ENCODE measurements around the gene DENND2D.

The DENND2D gene

GRCh38 chr1:111196213-111196612, 4.2 kb downstream of the DENND2D start:
- no peak for DNase-seq (ENCODE audit: low read depth, low spot score)
- CTCF ChIA-PET, result interaction anchor here (1.1 to 1.5 kb wide), 3 partner anchors 9 to 138 kb away, joined by 3 to 4 read pairs (median 3); no protein-coding TSS in a partner anchor
- TF ChIP-seq CTCF (IDR thresholded peaks at IDR 0.05; ENCODE audit: insufficient read depth, low read length, missing control alignments), result no peak
- H3K4me3 ChIP-seq (ENCODE audit: low read depth, low read length), result no peak overlapping the region
- POLR2A ChIA-PET, result no interaction called here

- DNase-seq (ENCODE audit: low read depth, low spot score), result no peak
- ChIA-PET POLR2A (no interaction called here), CTCF (interaction anchor here (0.8 to 1.5 kb wide), 4 partner anchors 8 to 139 kb away, joined by 3 to 4 read pairs (median 4); no protein-coding TSS in a partner anchor)
- no peak overlapping the region for H3K4me3 ChIP-seq (ENCODE audit: low read depth, low read length)
- TF ChIP-seq CTCF (IDR thresholded peaks at IDR 0.05; ENCODE audit: insufficient read depth, low read length, missing control alignments), result no peak
Measured at GRCh38 chr1:111195002-111195684, 5.3 kb downstream of the DENND2D start.

GRCh38 chr1:111193712-111194480, 6.5 kb downstream of the DENND2D start:
- no peak for TF ChIP-seq CTCF (IDR thresholded peaks at IDR 0.05; ENCODE audit: insufficient read depth, low read length, missing control alignments)
- ChIA-PET CTCF (interaction anchor here (0.6 to 2.5 kb wide), 4 partner anchors 10 to 227 kb away, joined by 3 to 13 read pairs (median 5); no protein-coding TSS in a partner anchor), POLR2A (no interaction called here)
- no peak for DNase-seq (ENCODE audit: low read depth, low spot score)
- H3K4me3 ChIP-seq (ENCODE audit: low read depth, low read length), result no peak overlapping the region

GRCh38 chr1:111192658-111193519, 7.6 kb downstream of the DENND2D start:
- H3K4me3 ChIP-seq (ENCODE audit: low read depth, low read length), result no peak overlapping the region
- no peak for DNase-seq (ENCODE audit: low read depth, low spot score)
- POLR2A ChIA-PET, result no interaction called here
- CTCF ChIA-PET, result interaction anchor here (1.1 to 2.8 kb wide), 4 partner anchors 11 to 207 kb away, joined by 3 to 13 read pairs (median 6); no protein-coding TSS in a partner anchor
- TF ChIP-seq CTCF (IDR thresholded peaks at IDR 0.05; ENCODE audit: insufficient read depth, low read length, missing control alignments), result no peak

- POLR2A ChIA-PET, result interaction anchor here (1.4 to 1.5 kb wide), 2 partner anchors 12 to 36 kb away, joined by 3 to 5 read pairs; no protein-coding TSS in a partner anchor
- TF ChIP-seq CTCF (IDR thresholded peaks at IDR 0.05; ENCODE audit: insufficient read depth, low read length, missing control alignments), result no peak
- CTCF ChIA-PET, result interaction anchor here (1.1 to 2.8 kb wide), 4 partner anchors 12 to 208 kb away, joined by 3 to 13 read pairs (median 6); no protein-coding TSS in a partner anchor
Measured at GRCh38 chr1:111192074-111192473, 8.4 kb downstream of the DENND2D start.

More at GRCh38 chr1:111192074-111192473, 8.4 kb downstream of the DENND2D start:
- DNase-seq (ENCODE audit: low read depth, low spot score), result no peak
- H3K4me3 ChIP-seq (ENCODE audit: low read depth, low read length), result no peak overlapping the region

All from AG04449 (cell line).